Hepatocyte (in vitro differentiated cells): ENCODE measurements around the gene FLYWCH1.

Source experiments
- CTCF ChIP-seq: fragments of 200-600 bp; sonication (generic); IDR thresholded peaks from 2 replicates; pipeline ENCODE4 v1.5.1; 2016; ENCODE audit warnings: antibody characterized with exemption, mild to moderate bottlenecking; ENCODE audit not compliant: poor library complexity
- EZH2phosphoT487 ChIP-seq: fragments of 200-600 bp; sonication (generic); IDR thresholded peaks from one replicate; pipeline ENCODE4 v1.6.1; 2018; ENCODE audit warnings: antibody characterized with exemption, mild to moderate bottlenecking, low read depth, moderate library complexity; ENCODE audit not compliant: unreplicated experiment, severe bottlenecking

- TF ChIP-seq EZH2phosphoT487 (no peak), CTCF (no peak)
Observed at GRCh38 chr16:2905988-2906387, 5.7 kb upstream of the FLYWCH1 start.
